Upper lobe of left lung (tissue), 4 donors: ENCODE data around the gene SERPINE1.

ENCODE experiments used
- CTCF ChIP-seq, 6 experiments: fragments of 450-650 bp in 4 of 6; fragments of 200-600 bp in 2 of 6; sonication (generic) in 2 of 6; IDR thresholded peaks; one replicate each; pipeline ENCODE4 v1.5.1; 2016 to 2019; ENCODE audit warnings: antibody characterized with exemption in 6 of 6
- POLR2A ChIP-seq, 4 donors: fragments of 450-650 bp; IDR thresholded peaks; one replicate each; pipeline ENCODE4 v1.5.1; 2016 to 2017; ENCODE audit warnings: antibody characterized with exemption in 4 of 4, mild to moderate bottlenecking in 2 of 4

GRCh38 chr7:101096331-101096956 lies 30.5 kb upstream of the SERPINE1 start:
- TF ChIP-seq CTCF (IDR thresholded peaks at IDR 0.05) (no peak), POLR2A (IDR thresholded peaks at IDR 0.05) (no peak)
